Activated naive CD8-positive, alpha-beta T cell treated with anti-CD3 and anti-CD28 coated beads, Interleukin-2, amount 50 U/mL, for 24 hours (primary cell): Measurements from ENCODE around the gene PRR14.
"Not testable (repeated sequence)": the region's sequence is repeated elsewhere in the genome, so short reads cannot be mapped to it uniquely, and the experiment has no call there.

Experiments used
- ATAC-seq: fragments of 150-1000 bp; cut with Tn5 transposase; one replicate; pipeline ENCODE4 v1.10.0; 2021
- DNase-seq: peaks from one replicate; pipeline ENCODE4 v3.0.0; 2021
- H3K27ac Mint-ChIP-seq: one replicate; pipeline ENCODE4 v1.8.0; 2021; ENCODE audit warnings: mild to moderate bottlenecking, mixed read lengths
- H3K27me3 Mint-ChIP-seq: one replicate; pipeline ENCODE4 v1.8.0; 2021; ENCODE audit warnings: mixed read lengths
- H3K36me3 Mint-ChIP-seq: one replicate; pipeline ENCODE4 v1.8.0; 2021; ENCODE audit warnings: low read depth, mixed read lengths
- H3K4me1 Mint-ChIP-seq: one replicate; pipeline ENCODE4 v1.8.0; 2021; ENCODE audit warnings: mixed read lengths
- H3K4me3 Mint-ChIP-seq: one replicate; pipeline ENCODE4 v1.8.0; 2021; ENCODE audit warnings: mild to moderate bottlenecking, moderate library complexity, mixed read lengths
- H3K9me3 Mint-ChIP-seq: one replicate; pipeline ENCODE4 v1.8.0; 2021; ENCODE audit warnings: mixed read lengths

Gene PRR14

GRCh38 chr16:30677931-30678585 lies 27.3 kb downstream of the PRR14 start:
- H3K4me3 Mint-ChIP-seq, result no peak overlapping the region
- ATAC-seq (no peak), DNase-seq (no peak)

GRCh38 chr16:30678586-30678970 lies 27.8 kb downstream of the PRR14 start:
- ATAC-seq (no peak), DNase-seq (no peak)
- Mint-ChIP-seq H3K9me3 (no peaks in the 10 kb centered on the region), H3K4me3 (no peak overlapping the region), H3K27me3 (no peaks in the 10 kb centered on the region), H3K36me3 (no peaks in the 10 kb centered on the region), H3K4me1 (no peaks in the 10 kb centered on the region), H3K27ac (no peak overlapping the region)

More at GRCh38 chr16:30677931-30678585, 27.3 kb downstream of the PRR14 start:
- H3K4me1 Mint-ChIP-seq, result no peaks in the 10 kb centered on the region
- no peaks in the 10 kb centered on the region for H3K9me3 Mint-ChIP-seq
- H3K27me3 Mint-ChIP-seq, result no peaks in the 10 kb centered on the region
- H3K27ac Mint-ChIP-seq, result no peak overlapping the region
- no peaks in the 10 kb centered on the region for H3K36me3 Mint-ChIP-seq

- Mint-ChIP-seq H3K36me3 (no peaks in the 10 kb centered on the region), H3K4me1 (no peaks in the 10 kb centered on the region), H3K27ac (no peak overlapping the region), H3K9me3 (no peaks in the 10 kb centered on the region), H3K4me3 (no peak overlapping the region), H3K27me3 (no peaks in the 10 kb centered on the region)
- DNase-seq (no peak), ATAC-seq (no peak)
These were observed 29.6 kb downstream of the PRR14 start for GRCh38 chr16:30680326-30680725.

GRCh38 chr16:30688701-30689100 lies 37.9 kb downstream of the PRR14 start:
- no peaks in the 10 kb centered on the region for H3K36me3 Mint-ChIP-seq
- H3K27ac Mint-ChIP-seq, result no peak overlapping the region
- DNase-seq (no peak), ATAC-seq (no peak)
- H3K9me3 Mint-ChIP-seq, result no peaks in the 10 kb centered on the region
- H3K27me3 Mint-ChIP-seq, result no peaks in the 10 kb centered on the region
- H3K4me1 Mint-ChIP-seq, result peaks cover 5% of the 10 kb centered on the region
- H3K4me3 Mint-ChIP-seq, result no peak overlapping the region

GRCh38 chr16:30691907-30692306 lies 41.1 kb downstream of the PRR14 start:
- H3K36me3 Mint-ChIP-seq, result no peaks in the 10 kb centered on the region
- no peaks in the 10 kb centered on the region for H3K27me3 Mint-ChIP-seq
- DNase-seq, result no peak
- H3K4me1 Mint-ChIP-seq, result peaks cover 6% of the 10 kb centered on the region
- no peaks in the 10 kb centered on the region for H3K9me3 Mint-ChIP-seq
- no peak for ATAC-seq
- no peak overlapping the region for H3K27ac Mint-ChIP-seq
- H3K4me3 Mint-ChIP-seq, result no peak overlapping the region

GRCh38 chr16:30692396-30693064 lies 41.8 kb downstream of the PRR14 start:
- no peaks in the 10 kb centered on the region for H3K36me3 Mint-ChIP-seq
- ATAC-seq, result no peak
- H3K4me3 Mint-ChIP-seq, result no peak overlapping the region
- H3K27ac Mint-ChIP-seq, result no peak overlapping the region
- DNase-seq, result no peak
- H3K9me3 Mint-ChIP-seq, result no peaks in the 10 kb centered on the region
- H3K27me3 Mint-ChIP-seq, result no peaks in the 10 kb centered on the region
- peaks cover 12% of the 10 kb centered on the region for H3K4me1 Mint-ChIP-seq

- Mint-ChIP-seq H3K27ac (no peak overlapping the region), H3K4me3 (no peak overlapping the region)
These were observed 44.4 kb downstream of the PRR14 start for GRCh38 chr16:30694926-30695693.

GRCh38 chr16:30696646-30697045 lies 45.9 kb downstream of the PRR14 start:
- H3K27me3 Mint-ChIP-seq, ATAC-seq, DNase-seq, H3K9me3 Mint-ChIP-seq, H3K4me3 Mint-ChIP-seq, H3K27ac Mint-ChIP-seq: not testable (repeated sequence)
- peaks cover 17% of the 10 kb centered on the region for H3K36me3 Mint-ChIP-seq
- H3K4me1 Mint-ChIP-seq, result peaks cover 34% of the 10 kb centered on the region

More at GRCh38 chr16:30694926-30695693, 44.4 kb downstream of the PRR14 start:
- Mint-ChIP-seq H3K27me3 (peaks cover 3% of the 10 kb centered on the region), H3K4me1 (peaks cover 25% of the 10 kb centered on the region), H3K9me3 (no peaks in the 10 kb centered on the region), H3K36me3 (peaks cover 8% of the 10 kb centered on the region)
- ATAC-seq (no peak), DNase-seq (no peak)

- Mint-ChIP-seq H3K27ac (peak overlapping the region; percentile 99), H3K9me3 (no peaks in the 10 kb centered on the region), H3K27me3 (peaks cover 3% of the 10 kb centered on the region), H3K4me3 (peak overlapping the region; percentile 92), H3K4me1 (peaks cover 33% of the 10 kb centered on the region), H3K36me3 (peaks cover 21% of the 10 kb centered on the region)
- ATAC-seq (peak; percentile 94), DNase-seq (no peak)
These were observed 46.7 kb downstream of the PRR14 start for GRCh38 chr16:30697264-30698138.

- H3K9me3 Mint-ChIP-seq, result no peaks in the 10 kb centered on the region
- H3K4me1 Mint-ChIP-seq, result peaks cover 31% of the 10 kb centered on the region
- ATAC-seq (peak; percentile 66), DNase-seq (peak; percentile 99)
- peak overlapping the region; percentile 99 for H3K27ac Mint-ChIP-seq
- peaks cover 3% of the 10 kb centered on the region for H3K27me3 Mint-ChIP-seq
- peaks cover 26% of the 10 kb centered on the region for H3K36me3 Mint-ChIP-seq
- H3K4me3 Mint-ChIP-seq, result peak overlapping the region; percentile 92
These were observed 47.5 kb downstream of the PRR14 start for GRCh38 chr16:30698139-30698815.

- no peaks in the 10 kb centered on the region for H3K9me3 Mint-ChIP-seq
- peak within 1 kb of the TSS; percentile 99 for H3K27ac Mint-ChIP-seq
- H3K27me3 Mint-ChIP-seq, result peaks cover 3% of the 10 kb centered on the region
- peaks cover 29% of the 10 kb centered on the region for H3K36me3 Mint-ChIP-seq
- H3K4me3 Mint-ChIP-seq, result peak within 1 kb of the TSS; percentile 92
- ATAC-seq, result peak; percentile 35
- DNase-seq, result peak; percentile 90
- peaks cover 27% of the 10 kb centered on the region for H3K4me1 Mint-ChIP-seq
These were observed 48.3 kb downstream of the PRR14 start, which contains the start of gene SRCAP for GRCh38 chr16:30698816-30699614. Gene SRCAP, plus strand, starts transcription at chr16:30699171. Its CDS starts 1,654 bp downstream, at chr16:30700825.

GRCh38 chr16:30699615-30700099 lies 48.9 kb downstream of the PRR14 start:
- Mint-ChIP-seq H3K4me3 (peak overlapping the region; percentile 92), H3K27ac (peak overlapping the region; percentile 99), H3K27me3 (peaks cover 3% of the 10 kb centered on the region), H3K36me3 (peaks cover 34% of the 10 kb centered on the region), H3K4me1 (peaks cover 27% of the 10 kb centered on the region), H3K9me3 (no peaks in the 10 kb centered on the region)
- ATAC-seq (no peak), DNase-seq (no peak)

- Mint-ChIP-seq H3K9me3 (no peaks in the 10 kb centered on the region), H3K27ac (no peak overlapping the region), H3K4me3 (peak overlapping the region; percentile 92), H3K36me3 (peaks cover 39% of the 10 kb centered on the region), H3K27me3 (peaks cover 3% of the 10 kb centered on the region), H3K4me1 (peaks cover 27% of the 10 kb centered on the region)
- DNase-seq (no peak), ATAC-seq (no peak)
These were observed 49.7 kb downstream of the PRR14 start for GRCh38 chr16:30700491-30700890.
